HG03571 (cell line): ENCODE data around the gene FCGR3B.
"Not testable (repeated sequence)": the region's sequence is repeated elsewhere in the genome, so short reads cannot be mapped to it uniquely, and the experiment has no call there.

Experiments
- ATAC-seq: cut with Tn5 transposase; IDR thresholded peaks from one replicate; pipeline ENCODE4 v1.9.1; 2021; ENCODE audit not compliant: unreplicated experiment

FCGR3B gene

DNA sequence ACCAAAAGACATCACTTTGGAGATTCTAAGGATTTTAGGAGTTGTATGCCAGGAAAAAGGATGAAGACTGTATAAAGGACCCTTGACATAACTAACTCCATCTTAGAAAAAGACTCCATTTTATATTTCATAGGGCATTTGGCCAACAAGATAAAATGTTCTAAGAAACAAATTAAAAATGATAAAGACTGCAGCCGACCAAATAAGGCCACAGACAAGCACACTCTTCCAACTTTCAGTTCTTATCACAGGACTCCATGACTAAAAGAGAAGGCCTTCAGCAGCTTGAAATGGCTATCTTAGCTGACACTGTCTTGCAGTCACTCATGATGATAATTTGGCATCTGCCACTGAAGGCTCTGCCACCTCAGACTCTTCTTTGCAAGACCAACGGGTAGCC lies 8.2 kb upstream of the FCGR3B start:
- not testable (repeated sequence) for ATAC-seq

DNA sequence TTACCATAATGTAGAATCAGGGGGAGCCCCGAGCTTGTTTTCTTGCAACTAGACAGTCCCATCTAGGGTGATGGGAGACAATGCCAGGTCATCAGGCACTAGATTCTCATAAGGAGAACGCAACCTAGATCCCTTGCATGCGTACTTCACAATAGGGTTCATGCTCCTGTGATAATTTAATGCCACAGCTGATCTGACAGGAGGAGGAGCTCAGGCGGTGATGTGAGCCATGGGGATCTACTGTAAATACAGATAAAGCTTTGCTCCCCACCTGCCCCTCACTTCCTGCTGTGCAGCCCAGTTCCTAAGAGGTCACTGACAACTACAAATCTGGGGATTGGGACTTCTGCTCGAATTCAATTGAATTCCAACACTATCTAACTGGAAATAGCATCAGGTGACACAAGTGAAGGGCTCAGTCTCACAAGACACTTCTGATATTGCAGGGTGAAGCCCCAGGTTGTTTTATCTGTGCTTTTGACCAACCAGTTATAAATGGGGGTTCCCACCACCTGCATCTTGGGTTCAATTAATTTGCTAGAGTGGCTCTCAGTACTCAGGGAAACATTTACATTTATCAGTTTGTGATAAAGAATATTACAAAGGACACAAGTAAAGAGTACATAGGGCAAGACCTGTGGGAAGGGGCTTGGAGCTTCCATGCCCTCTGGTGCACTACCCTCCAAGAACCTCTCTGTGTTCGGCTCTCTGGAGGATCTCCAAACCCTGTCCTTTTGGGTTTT lies 7.4 kb upstream of the FCGR3B start:
- ATAC-seq = not testable (repeated sequence)

GRCh38 chr1:161636976-161637375 lies 6.0 kb upstream of the FCGR3B start:
- ATAC-seq = not testable (repeated sequence)

GRCh38 chr1:161636189-161636782 lies 5.3 kb upstream of the FCGR3B start:
- not testable (repeated sequence) for ATAC-seq

GRCh38 chr1:161634993-161635392 lies 4.0 kb upstream of the FCGR3B start:
- not testable (repeated sequence) for ATAC-seq

DNA sequence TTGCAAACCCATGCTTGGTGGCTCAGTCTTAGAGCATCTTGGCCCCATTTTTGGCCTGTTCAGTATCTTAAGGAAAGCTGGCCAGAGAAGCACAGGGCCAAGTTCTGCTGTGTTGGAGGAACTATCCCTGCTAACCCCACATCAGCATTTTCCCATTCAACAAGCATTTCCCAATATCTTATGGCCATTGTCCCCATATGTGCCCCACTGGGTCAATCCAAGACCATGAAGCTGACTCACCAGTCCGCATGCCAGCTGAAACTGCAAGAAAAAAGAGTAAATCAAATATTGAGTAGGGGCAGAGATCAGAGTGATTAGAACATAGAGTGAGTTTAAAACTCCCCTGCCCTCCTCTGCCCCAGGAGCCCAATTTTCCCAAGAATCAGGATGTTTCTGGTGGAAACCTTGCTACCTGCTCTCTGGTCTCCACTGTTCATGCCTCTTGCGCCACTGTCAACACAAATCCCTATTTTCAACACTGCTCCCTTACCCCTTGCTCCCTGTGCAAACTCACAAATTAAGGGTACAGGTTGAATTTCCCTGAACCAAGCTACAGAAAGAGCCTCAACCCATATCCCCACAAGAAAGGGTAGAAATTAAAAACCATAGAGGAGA lies 741 bp downstream of the FCGR3B start:
- not testable (repeated sequence) for ATAC-seq

DNA sequence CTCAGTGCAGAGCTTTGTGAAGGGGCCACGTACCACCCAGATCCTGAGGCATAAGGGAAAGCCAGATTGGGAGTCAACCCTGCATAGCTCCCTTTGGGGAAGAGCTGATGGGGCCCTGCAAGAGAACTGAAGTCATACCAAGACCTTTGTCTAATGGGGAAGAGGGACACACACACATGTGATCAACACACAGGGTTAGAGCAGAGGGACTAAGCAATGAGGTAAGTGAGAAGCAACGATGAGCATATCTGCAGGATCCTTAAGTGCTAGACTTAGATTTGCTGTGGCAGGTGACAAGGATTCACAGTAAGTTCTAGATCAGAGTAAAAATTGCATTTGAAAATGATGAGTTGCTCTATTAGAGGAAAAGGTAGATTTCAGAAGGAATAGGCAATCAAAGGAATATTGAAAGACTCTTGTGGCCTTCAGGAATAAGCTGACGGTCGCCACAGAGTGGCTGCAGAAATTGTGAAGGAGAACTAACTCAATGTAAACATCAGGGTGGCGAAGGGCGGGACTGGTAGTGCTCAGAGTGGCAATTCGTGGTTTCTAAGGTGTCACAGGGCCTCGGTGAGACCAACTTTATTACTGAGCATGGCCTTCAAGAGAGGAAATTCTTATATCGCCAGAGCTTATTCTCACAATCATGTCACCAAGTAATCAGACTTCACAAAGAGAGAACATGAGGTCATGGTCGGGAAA lies 4.4 kb downstream of the FCGR3B start:
- not testable (repeated sequence) for ATAC-seq

GRCh38 chr1:161624605-161625004 lies 6.4 kb downstream of the FCGR3B start:
- ATAC-seq = not testable (repeated sequence)

DNA sequence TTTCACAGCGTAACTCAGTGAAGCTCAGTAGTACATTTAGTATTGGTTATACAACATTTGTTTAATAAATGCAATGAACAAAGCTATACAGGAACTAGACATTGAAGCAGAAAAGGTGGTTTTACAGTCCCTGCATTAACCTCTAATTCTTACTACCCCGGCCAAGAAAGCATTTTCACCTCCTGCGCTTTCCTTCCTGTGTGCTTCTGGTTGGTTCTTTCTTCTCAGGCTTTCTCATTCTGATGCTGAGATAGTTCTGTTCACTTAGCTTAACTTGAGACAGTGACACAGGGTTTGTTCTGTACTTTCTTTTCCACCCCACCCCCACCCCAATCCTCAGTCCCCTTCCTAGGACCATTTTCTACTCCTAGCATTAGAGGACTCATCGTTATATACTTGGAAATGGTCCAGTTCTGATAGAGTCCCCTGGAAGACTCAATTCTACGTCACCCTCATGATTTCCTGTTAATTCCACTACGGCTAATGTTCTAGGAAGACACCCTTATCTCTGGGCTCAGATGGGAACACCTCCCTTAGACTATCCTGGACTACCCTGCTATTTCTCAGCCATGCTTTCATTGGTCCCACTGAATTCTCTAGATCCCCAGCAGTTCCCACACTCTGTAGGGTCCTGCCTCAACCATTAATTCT lies 7.5 kb downstream of the FCGR3B start:
- ATAC-seq = peak; percentile 53

DNA sequence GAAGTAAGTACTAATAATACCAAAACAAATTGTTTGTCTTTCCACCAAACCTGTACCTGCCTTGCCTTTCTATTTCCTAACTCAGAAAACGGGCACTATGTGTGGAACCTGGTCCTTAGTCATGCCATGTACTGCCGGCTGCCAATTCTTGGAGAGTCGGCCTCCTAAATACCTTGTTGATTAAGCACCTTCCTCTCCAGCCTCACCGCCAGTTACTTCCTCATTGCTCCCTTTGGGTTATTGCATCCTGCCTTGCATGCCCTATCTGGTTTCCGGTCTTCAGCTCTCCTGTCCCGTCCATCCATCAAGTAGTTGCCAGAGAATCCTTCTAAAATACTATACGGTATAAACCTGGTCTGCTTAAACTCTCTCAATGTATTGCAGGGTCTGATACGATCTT lies 8.9 kb downstream of the FCGR3B start:
- ATAC-seq = not testable (repeated sequence)

GRCh38 chr1:161621181-161622000 lies 9.6 kb downstream of the FCGR3B start:
- not testable (repeated sequence) for ATAC-seq

DNA sequence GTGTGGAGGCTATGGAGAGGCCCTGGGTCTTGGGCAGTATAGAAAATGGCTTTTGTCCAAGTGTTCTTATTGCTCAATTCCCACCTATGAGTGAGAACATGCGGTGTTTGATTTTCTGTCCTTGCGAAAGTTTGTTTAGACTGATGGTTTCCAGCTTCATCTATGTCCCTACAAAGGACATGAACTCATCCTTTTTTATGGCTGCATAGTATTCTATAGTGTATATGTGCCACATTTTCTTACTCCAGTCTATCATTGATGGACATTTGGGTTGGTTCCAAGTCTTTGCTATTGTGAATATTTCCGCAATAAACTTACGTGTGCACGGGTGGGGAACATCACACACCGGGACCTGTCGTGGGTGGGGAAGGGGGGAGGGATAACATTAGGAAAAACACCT lies 10.6 kb downstream of the FCGR3B start:
- not testable (repeated sequence) for ATAC-seq

GRCh38 chr1:161618517-161618916 lies 12.5 kb downstream of the FCGR3B start:
- not testable (repeated sequence) for ATAC-seq

DNA sequence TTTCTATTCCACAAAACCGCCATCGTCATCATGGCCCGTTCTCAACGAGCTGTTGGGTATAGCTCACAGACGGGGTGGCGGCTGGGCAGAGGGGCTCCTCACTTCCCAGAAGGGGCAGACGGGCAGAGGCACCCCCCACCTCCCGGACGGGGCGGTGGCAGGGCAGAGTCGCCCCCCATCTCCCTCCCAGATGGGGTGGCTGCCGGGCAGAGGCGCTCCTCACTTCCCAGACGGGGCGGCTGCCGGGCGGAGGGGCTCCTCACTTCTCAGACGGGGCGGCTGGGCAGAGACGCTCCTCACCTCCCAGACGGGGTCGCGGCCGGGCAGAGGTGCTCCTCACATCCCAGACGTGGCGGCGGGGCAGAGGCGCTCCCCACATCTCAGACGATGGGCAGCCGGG lies 14.6 kb downstream of the FCGR3B start:
- not testable (repeated sequence) for ATAC-seq

GRCh38 chr1:161613142-161613514 lies 17.8 kb downstream of the FCGR3B start:
- not testable (repeated sequence) for ATAC-seq

DNA sequence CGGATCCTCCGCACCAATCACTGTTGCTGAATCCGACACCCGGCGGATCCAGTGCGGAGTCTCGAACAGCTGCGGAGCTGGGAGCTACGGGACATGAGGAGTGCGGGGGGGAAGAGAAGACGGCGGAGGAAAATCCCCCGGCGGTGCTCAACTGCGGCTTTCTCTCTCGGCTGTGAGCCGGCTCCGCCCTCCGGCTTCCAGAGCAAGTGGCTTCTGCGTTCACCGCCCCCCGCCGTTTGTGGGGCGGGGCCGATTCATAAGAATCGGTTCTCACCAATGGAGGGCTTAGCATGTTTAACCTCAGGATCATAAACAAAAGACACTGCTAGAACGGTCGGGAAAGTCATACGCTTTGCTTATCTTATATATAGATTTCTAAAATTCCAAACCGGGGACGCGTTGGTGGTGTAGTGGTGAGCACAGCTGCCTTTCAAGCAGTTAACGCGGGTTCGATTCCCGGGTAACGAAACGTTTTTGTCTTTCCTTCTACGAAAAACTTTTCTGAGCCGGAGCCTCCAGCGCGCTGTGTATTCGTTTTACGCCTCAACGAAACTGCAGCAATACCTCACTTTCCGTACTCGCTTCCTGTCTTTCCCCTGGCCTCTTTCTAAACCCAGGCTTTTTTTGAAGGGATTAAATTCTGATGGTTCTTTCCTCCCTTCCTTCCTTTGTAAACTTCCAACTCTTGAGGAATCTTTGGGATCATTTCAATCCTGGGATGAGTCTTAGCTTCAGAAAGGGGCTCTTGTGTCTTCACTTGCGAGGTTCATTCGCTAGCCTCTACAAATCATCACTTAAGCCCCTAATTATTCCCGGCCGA lies 18.4 kb downstream of the FCGR3B start:
- peak; percentile 94 for ATAC-seq

DNA sequence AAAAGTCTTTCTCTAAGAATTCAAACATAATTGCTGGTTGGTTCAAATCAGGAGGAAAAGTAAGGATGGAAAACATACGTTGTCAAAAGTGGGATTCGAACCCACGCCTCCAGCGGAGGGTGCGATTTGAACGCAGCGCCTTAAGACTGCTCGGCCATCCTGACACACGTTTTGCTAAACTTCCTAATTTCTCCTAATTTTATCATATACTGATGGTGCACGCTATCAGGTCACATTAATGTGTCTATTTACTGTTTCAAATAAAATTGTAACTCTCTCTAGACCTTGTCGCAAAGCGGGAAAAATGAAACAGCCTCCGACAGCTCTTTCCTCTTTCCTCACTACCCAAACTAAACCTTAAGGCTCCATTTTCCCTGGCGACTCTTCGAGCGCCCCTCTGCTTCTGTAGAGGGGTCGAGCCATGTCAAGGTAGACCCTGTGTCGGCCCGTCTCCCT lies 19.1 kb downstream of the FCGR3B start:
- not testable (repeated sequence) for ATAC-seq

DNA sequence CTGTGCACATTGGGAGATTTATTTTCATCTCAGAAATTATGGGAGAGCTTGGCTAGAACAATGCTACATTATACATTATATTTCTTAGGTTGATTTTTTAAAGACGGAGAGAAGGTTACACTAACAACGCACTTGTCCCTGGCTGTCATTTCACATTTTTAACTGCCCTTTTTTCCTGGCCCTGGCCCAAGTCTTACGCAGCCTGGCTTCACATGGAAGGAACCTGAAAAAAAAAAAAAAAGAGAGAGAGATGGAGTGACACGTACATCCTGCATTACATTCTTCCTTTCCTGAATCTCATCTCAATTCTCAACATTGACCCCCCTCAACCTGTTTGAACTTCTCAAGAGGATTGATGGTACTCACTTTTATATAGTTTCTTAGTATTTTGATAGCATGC lies 20.8 kb downstream of the FCGR3B start:
- not testable (repeated sequence) for ATAC-seq
